Gastrocnemius medialis (tissue), 4 donors: ENCODE measurements around the gene APP. TPM values are rescaled to one million over a fixed set of nuclear protein-coding genes. Genes with fewer than 3 reads are reported as not detected.

ENCODE experiments used
- ATAC-seq, 2 donors: fragments of 150-250 bp; one replicate each; pipeline ENCODE4 v1.9.1; 2016
- DNase-seq, 2 donors: peaks; one replicate each; pipeline ENCODE4 v3.0.0-alpha.2; 2019
- H3K27ac ChIP-seq, 4 donors: fragments of 200-600 bp; sonication (generic); 1 replicate in 1 of 4; 2 replicates in 3 of 4; pipeline ENCODE4 v1.5.1; 2016 to 2018; ENCODE audit warnings: mild to moderate bottlenecking in 2 of 4, moderate library complexity in 1 of 4
- H3K27me3 ChIP-seq, 3 donors: fragments of 200-600 bp; sonication (generic) in 2 of 3; 1 replicate in 1 of 3; 2 replicates in 2 of 3; pipeline versions ENCODE4 v1.5.1 to v1.6.0; 2016 to 2019; ENCODE audit warnings: mild to moderate bottlenecking in 1 of 3, moderate library complexity in 1 of 3
- H3K36me3 ChIP-seq, 2 donors: fragments of 200-600 bp; sonication (generic) in 1 of 2; one replicate each; pipeline ENCODE4 v1.5.1; 2017 to 2018
- H3K4me1 ChIP-seq, 2 donors: fragments of 200-600 bp; sonication (generic) in 1 of 2; one replicate each; pipeline ENCODE4 v1.5.1; 2016 to 2017; ENCODE audit warnings: mild to moderate bottlenecking in 2 of 2
- H3K4me3 ChIP-seq, 4 donors: fragments of 200-600 bp; sonication (generic) in 3 of 4; 1 replicate in 1 of 4; 2 replicates in 3 of 4; pipeline ENCODE4 v1.5.1; 2016 to 2019; ENCODE audit warnings: mild to moderate bottlenecking in 2 of 4
- H3K9me3 ChIP-seq, 3 donors: fragments of 200-600 bp; sonication (generic) in 2 of 3; 1 replicate in 1 of 3; 2 replicates in 2 of 3; pipeline ENCODE4 v1.5.1; 2016 to 2019
- POLR2A ChIP-seq, 2 donors: fragments of 450-650 bp; IDR thresholded peaks; one replicate each; pipeline ENCODE4 v1.6.1; 2017; ENCODE audit warnings: antibody characterized with exemption in 2 of 2, mild to moderate bottlenecking in 2 of 2, moderate library complexity in 2 of 2
- in situ Hi-C, 4 donors: fragments of 200-750 bp; cut with MboI; loops; one replicate each; pipeline versions ENCODE4 v1.15.0 to v1.8.0; 2017; ENCODE audit warnings: low sequenced_read_pairs in 4 of 4
- intact Hi-C: fragments of 100-400 bp; cut with DNase I; formaldehyde crosslinking; loops from one replicate; pipeline ENCODE4 v1.15.1; 2023; ENCODE audit warnings: low total_unique reads
- total RNA-seq, 4 donors: library from RNA; depleted of rRNA; stranded (reverse); fragments of >200 nt; gene quantifications; one replicate each; pipeline versions ENCODE4 v1.1.0 to v1.2.3, GENCODE V29; 2016
- TF ChIP-seq, protein P1 (sequence below), 5 experiments: fragments of 450-650 bp in 3 of 5; fragments of 200-600 bp in 2 of 5; sonication (generic) in 2 of 5; IDR thresholded peaks in 4 of 5; conservative IDR thresholded peaks in 1 of 5; 1 replicate in 4 of 5; 2 replicates in 1 of 5; pipeline ENCODE4 v1.5.1; 2016 to 2019; ENCODE audit warnings: antibody characterized with exemption in 5 of 5, mild to moderate bottlenecking in 3 of 5, moderate library complexity in 3 of 5

Gene APP
- total RNA-seq, 4 donors from 2014 or later, result 45.8 to 73.2 (median 70.1) TPM

GRCh38 chr21:25908495-25908894, 262.1 kb downstream of the APP start:
- Histone ChIP-seq H3K27ac (peak overlapping the region in 1 of 4 donors; percentile 23), H3K36me3 (no peaks in the 10 kb centered on the region), H3K27me3 (no peaks in the 10 kb centered on the region), H3K4me1 (no peaks in the 10 kb centered on the region), H3K9me3 (no peaks in the 10 kb centered on the region), H3K4me3 (no peak overlapping the region)
- ATAC-seq, result no peak
- TF ChIP-seq POLR2A (IDR thresholded peaks at IDR 0.05), result no peak
- in situ Hi-C loops (no loop called here), intact Hi-C loops (no loop called here)
- DNase-seq, result no peak

GRCh38 chr21:25907573-25908275, 262.8 kb downstream of the APP start:
- TF ChIP-seq POLR2A (IDR thresholded peaks at IDR 0.05), result no peak
- TF ChIP-seq, protein P1, sequence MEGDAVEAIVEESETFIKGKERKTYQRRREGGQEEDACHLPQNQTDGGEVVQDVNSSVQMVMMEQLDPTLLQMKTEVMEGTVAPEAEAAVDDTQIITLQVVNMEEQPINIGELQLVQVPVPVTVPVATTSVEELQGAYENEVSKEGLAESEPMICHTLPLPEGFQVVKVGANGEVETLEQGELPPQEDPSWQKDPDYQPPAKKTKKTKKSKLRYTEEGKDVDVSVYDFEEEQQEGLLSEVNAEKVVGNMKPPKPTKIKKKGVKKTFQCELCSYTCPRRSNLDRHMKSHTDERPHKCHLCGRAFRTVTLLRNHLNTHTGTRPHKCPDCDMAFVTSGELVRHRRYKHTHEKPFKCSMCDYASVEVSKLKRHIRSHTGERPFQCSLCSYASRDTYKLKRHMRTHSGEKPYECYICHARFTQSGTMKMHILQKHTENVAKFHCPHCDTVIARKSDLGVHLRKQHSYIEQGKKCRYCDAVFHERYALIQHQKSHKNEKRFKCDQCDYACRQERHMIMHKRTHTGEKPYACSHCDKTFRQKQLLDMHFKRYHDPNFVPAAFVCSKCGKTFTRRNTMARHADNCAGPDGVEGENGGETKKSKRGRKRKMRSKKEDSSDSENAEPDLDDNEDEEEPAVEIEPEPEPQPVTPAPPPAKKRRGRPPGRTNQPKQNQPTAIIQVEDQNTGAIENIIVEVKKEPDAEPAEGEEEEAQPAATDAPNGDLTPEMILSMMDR (IDR thresholded peaks at IDR 0.05 in 4 of 5, conservative IDR thresholded peaks at IDR 0.05 in 1 of 5), result no peak
- in situ Hi-C loops (no loop called here), intact Hi-C loops (no loop called here)
- ATAC-seq (no peak), DNase-seq (no peak)
- Histone ChIP-seq H3K9me3 (no peaks in the 10 kb centered on the region), H3K4me1 (no peaks in the 10 kb centered on the region), H3K27me3 (no peaks in the 10 kb centered on the region), H3K36me3 (no peaks in the 10 kb centered on the region), H3K27ac (peak overlapping the region in 1 of 4 donors; percentile 23), H3K4me3 (no peak overlapping the region)

DNA sequence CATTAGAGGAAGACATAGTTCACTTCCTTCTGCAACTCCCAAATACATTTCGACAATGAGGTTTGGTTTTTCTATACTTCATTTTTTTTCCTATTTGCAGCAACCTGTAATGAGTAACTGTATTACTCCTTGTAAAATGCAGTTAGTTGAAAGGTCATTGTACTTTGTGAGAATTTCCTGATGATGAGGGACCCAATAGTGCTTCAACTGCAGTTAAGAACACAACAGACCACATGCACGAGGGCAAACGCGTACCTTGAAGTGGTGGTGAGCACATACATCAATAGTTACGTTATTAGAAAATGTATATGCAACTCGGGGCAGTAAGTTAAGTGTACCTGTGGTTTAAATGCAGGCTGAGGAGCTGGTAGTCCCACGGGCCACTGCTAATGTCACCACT, 264.0 kb downstream of the APP start:
- Histone ChIP-seq H3K4me1 (no peaks in the 10 kb centered on the region), H3K36me3 (no peaks in the 10 kb centered on the region), H3K9me3 (no peaks in the 10 kb centered on the region), H3K27ac (no peak overlapping the region), H3K4me3 (no peak overlapping the region), H3K27me3 (no peaks in the 10 kb centered on the region)
- no peak for ATAC-seq
- no peak for DNase-seq
- intact Hi-C loops (no loop called here), in situ Hi-C loops (no loop called here)
- TF ChIP-seq POLR2A (IDR thresholded peaks at IDR 0.05), result no peak
- TF ChIP-seq, protein P1 (IDR thresholded peaks at IDR 0.05 in 4 of 5, conservative IDR thresholded peaks at IDR 0.05 in 1 of 5), result no peak

DNA sequence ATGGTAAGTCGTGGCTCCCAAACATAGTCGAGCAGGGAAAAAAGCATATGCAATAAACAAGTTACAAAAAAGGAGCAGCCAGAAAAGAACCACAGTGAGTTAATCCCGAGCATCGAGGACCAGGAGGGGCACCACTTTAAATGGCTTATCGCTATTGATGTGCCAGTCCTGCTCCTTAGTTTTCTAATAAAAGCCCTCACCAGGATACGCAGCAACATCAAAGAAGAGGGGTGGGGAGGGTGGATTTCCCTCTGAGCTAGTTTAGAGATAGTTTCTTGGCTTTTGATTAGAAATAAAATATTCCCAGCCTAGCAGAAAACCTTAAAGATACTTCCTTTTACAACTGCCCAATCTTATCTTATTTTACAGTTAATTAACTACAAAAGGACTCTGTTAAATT, 265.4 kb downstream of the APP start:
- TF ChIP-seq, protein P1 (IDR thresholded peaks at IDR 0.05 in 4 of 5, conservative IDR thresholded peaks at IDR 0.05 in 1 of 5), result no peak
- TF ChIP-seq POLR2A (IDR thresholded peaks at IDR 0.05), result no peak
- intact Hi-C loops, result no loop called here
- DNase-seq, result no peak
- in situ Hi-C loops, result no loop called here
- H3K27ac ChIP-seq, result no peak overlapping the region
- no peak for ATAC-seq
- H3K4me1 ChIP-seq, result no peaks in the 10 kb centered on the region
- H3K4me3 ChIP-seq, result no peak overlapping the region
- H3K9me3 ChIP-seq, result no peaks in the 10 kb centered on the region
- H3K36me3 ChIP-seq, result no peaks in the 10 kb centered on the region
- H3K27me3 ChIP-seq, result no peaks in the 10 kb centered on the region

DNA sequence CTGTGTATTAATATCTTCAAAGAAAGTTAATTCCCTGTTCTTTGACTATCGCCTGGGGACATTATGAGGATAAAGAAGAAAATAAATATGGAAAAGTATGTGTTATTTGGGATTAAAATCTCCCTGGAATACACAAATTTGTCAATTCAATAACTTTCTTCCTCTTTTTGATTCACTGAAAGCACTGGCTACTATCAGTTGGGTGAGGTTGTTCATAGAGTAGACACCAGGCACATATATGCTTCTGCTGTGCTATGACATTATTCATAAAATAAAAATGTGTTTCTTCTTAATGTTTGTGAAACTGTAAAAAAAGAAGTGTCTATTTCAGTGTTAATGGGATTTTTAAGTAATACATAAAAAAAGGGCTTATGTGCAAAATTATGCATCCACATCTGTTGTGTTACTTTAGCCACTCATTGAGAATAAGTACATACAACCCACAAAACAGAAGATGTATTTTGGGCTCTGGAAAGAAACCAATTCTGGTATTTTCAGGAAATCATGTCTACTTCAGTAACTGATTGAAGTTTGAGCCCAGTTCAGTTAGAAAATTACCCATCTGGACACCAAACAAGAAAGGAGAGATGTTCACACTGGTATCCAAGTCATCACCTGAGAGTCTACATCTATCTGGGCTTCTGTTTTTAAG, 266.4 kb downstream of the APP start:
- ATAC-seq (no peak), DNase-seq (no peak)
- H3K4me1 ChIP-seq, result no peaks in the 10 kb centered on the region
- H3K36me3 ChIP-seq, result no peaks in the 10 kb centered on the region
- no peaks in the 10 kb centered on the region for H3K9me3 ChIP-seq
- in situ Hi-C loops (no loop called here), intact Hi-C loops (no loop called here)
- TF ChIP-seq, protein P1 (IDR thresholded peaks at IDR 0.05 in 4 of 5, conservative IDR thresholded peaks at IDR 0.05 in 1 of 5), result no peak
- no peak for TF ChIP-seq POLR2A (IDR thresholded peaks at IDR 0.05)
- H3K4me3 ChIP-seq, result no peak overlapping the region
- H3K27me3 ChIP-seq, result no peaks in the 10 kb centered on the region
- no peak overlapping the region for H3K27ac ChIP-seq
